HG03558 (cell line): ENCODE measurements around the gene CDH13.

Source experiments
- ATAC-seq: cut with Tn5 transposase; IDR thresholded peaks from one replicate; pipeline ENCODE4 v1.9.1; 2021; ENCODE audit warnings: moderate number of reproducible peaks; ENCODE audit not compliant: unreplicated experiment; ENCODE audit errors: extremely low read depth

Gene CDH13

GRCh38 chr16:83603723-83604570, 977.2 kb downstream of the CDH13 start:
- ATAC-seq, result no peak

- no peak for ATAC-seq
Observed at GRCh38 chr16:83606486-83607030, 979.8 kb downstream of the CDH13 start.

GRCh38 chr16:83609178-83609577, 982.4 kb downstream of the CDH13 start:
- no peak for ATAC-seq

GRCh38 chr16:83615141-83615952, 988.6 kb downstream of the CDH13 start:
- no peak for ATAC-seq

GRCh38 chr16:83615953-83616350, 989.2 kb downstream of the CDH13 start:
- no peak for ATAC-seq

- no peak for ATAC-seq
Observed at GRCh38 chr16:83619381-83620150, 992.8 kb downstream of the CDH13 start.

GRCh38 chr16:83622010-83622409, 995.2 kb downstream of the CDH13 start:
- no peak for ATAC-seq

- no peak for ATAC-seq
Observed at GRCh38 chr16:83623091-83623730, 996.4 kb downstream of the CDH13 start.

- ATAC-seq, result no peak
Observed at GRCh38 chr16:83623892-83624291, 997.1 kb downstream of the CDH13 start.

GRCh38 chr16:83624429-83625120, 997.8 kb downstream of the CDH13 start:
- ATAC-seq, result no peak

- ATAC-seq, result no peak
Observed at GRCh38 chr16:83626204-83626603, 999.4 kb downstream of the CDH13 start.

- no peak for ATAC-seq
Observed at GRCh38 chr16:83626676-83627075, 999.9 kb downstream of the CDH13 start.

- no peak for ATAC-seq
Observed at GRCh38 chr16:83627996-83628395, 1001.2 kb downstream of the CDH13 start.

- no peak for ATAC-seq
Observed at GRCh38 chr16:83629426-83629825, 1002.7 kb downstream of the CDH13 start.

- ATAC-seq, result no peak
Observed at GRCh38 chr16:83629836-83630235, 1003.1 kb downstream of the CDH13 start.

- no peak for ATAC-seq
Observed at GRCh38 chr16:83630979-83631378, 1004.2 kb downstream of the CDH13 start.

GRCh38 chr16:83633286-83633685, 1006.5 kb downstream of the CDH13 start:
- no peak for ATAC-seq

- no peak for ATAC-seq
Observed at GRCh38 chr16:83648347-83648746, 1021.6 kb downstream of the CDH13 start.

- ATAC-seq, result no peak
Observed at GRCh38 chr16:83651871-83652270, 1025.1 kb downstream of the CDH13 start.
